HG02763 (cell line): ENCODE results near the gene TRMU.
"Not testable (repeated sequence)": the region's sequence is repeated elsewhere in the genome, so short reads cannot be mapped to it uniquely, and the experiment has no call there.

Experiments used
- ATAC-seq: cut with Tn5 transposase; IDR thresholded peaks from one replicate; pipeline ENCODE4 v1.9.1; 2021; ENCODE audit warnings: mild to moderate bottlenecking, moderate library complexity; ENCODE audit not compliant: unreplicated experiment

TRMU gene

DNA sequence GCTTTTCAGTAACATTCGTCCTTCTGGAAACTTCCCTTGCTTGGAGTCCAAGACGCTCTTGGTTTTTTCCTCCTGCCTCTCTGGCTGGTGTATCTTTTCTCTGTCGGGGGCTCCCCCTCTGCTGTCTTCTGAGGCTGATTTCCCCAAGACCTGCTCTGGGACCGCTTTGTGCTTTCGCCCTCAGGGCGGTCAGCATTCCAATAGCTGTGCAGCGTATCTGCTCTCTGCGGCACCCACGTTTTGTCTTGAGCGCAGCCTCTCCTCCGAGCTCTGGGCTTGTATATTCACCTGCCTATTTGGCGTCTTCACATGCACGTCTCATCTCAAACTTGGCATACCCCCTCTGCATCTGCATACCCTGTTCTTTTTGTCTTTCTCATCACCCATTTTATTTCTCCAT, 36.4 kb upstream of the TRMU start:
- ATAC-seq: no peak

GRCh38 chr22:46300491-46300890, 35.0 kb upstream of the TRMU start:
- ATAC-seq: no peak

GRCh38 chr22:46303347-46303965, 32.1 kb upstream of the TRMU start:
- no peak for ATAC-seq

GRCh38 chr22:46308283-46308988, 27.1 kb upstream of the TRMU start:
- ATAC-seq: no peak

GRCh38 chr22:46309526-46310085, 25.9 kb upstream of the TRMU start:
- ATAC-seq: no peak

- ATAC-seq: no peak
These were observed 23.5 kb upstream of the TRMU start for GRCh38 chr22:46312056-46312455.

DNA sequence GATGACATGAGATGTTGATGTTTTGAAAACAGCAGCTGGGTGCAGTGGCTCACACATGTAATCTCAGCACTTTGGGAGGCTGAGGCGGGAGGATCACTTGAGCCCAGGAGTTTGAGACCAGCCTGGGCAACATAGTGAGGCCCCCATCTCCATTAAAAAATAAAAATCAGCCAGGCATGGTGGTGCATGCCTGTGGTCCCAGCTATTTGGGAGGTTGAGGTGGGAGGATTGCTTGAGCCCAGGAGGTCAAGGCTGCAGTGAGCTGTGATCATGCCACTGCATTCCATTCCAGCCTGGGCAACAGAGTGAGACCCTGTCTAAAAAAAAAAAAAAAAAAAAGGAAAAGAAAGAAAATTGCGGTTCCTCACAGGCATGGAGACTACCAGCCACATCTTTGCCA, 22.7 kb upstream of the TRMU start:
- ATAC-seq: not testable (repeated sequence)

- ATAC-seq: no peak
These were observed 19.5 kb upstream of the TRMU start for GRCh38 chr22:46315976-46316375.

DNA sequence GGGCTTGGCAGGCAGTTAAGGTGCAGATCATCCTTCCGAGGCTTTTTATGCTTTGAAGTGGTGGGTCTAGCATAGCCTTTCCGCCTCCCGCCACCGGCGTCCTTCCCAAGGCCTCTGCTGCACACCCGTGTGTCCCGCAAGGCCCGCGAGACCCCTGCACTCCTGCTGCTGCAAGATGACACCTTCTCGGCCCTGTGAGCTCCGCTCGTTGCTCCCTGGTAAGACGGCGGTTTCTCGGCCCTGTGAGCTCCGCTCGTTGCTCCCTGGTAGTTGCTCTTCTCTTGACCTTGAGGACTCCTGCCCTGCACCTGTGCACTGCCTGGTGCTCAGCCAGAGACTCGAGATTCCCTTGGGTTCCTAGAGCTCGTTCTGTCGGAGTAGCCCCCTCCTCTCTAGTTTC, 17.9 kb upstream of the TRMU start:
- no peak for ATAC-seq

DNA sequence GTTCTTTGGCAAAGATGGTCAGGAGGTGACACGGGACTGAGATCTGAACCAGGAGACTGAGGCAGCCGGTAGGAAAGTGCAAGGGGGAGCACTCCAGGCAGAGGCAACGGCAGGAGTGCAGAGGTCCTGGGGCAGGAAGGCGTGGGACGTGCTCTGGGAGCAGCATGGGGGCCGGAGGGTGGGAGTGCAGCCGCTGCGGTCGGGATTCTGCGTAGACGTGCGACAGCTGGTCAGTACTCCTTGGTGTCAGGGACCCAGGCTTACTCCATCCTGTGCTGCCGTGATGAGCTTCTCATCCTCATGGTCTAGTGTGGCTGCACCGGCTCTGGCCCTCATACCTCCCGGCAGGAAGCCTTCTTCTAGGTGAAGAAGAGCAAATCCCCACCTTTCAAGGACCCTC, 16.9 kb upstream of the TRMU start:
- ATAC-seq: no peak

DNA sequence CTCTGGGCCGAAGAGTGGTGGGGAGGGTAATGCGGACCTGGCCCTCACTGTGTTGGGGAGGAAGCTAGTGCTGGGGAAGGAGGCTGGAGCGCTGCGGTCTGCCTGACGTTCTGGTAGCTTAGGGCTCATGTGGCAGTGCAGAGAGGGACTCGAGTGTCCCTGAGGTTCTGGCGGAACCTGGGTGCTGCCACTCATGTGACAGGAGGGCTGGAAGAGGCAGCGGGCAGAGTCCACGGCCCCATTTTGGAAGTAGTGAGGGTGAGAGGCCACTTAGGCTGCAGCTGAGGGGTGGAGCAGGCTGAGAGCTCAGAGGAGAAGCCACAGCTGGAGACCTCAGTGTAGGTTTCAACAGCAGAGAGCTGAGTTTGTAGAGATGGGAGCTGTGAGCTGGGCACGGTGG, 16.2 kb upstream of the TRMU start:
- no peak for ATAC-seq

- ATAC-seq: no peak
These were observed 15.3 kb upstream of the TRMU start for GRCh38 chr22:46320166-46320710.

DNA sequence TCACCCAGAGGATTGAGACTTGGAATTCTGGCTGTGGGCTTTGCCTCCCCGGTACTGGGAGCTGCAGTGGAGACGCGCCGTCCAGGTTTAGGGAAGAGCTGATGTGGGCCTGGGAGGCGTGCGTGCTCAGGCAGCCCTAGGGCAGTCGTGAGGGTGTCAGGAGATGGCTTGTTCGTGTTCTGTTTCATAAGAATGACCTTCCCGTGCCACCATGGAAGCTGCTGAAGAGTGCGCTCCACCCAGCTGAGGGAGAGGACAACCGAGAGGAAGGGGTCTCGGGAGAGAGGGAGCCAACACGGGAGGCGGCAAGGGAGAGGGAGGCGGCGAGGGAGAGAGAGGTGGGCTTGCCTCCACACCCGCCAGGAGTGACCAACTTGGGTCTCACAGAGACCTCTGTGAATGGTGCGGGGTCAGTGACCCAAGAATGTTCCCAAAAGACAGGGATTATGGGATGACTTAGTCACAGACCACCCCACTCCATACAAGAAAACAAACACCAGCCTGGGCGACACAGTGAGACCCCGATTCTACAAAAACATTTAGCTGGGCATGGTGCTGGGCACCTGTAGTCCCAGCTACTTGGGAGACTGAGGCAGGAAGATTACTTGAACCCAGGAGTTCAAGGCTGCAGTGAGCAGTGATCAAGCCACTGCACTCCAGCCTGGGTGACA, 14.7 kb upstream of the TRMU start:
- ATAC-seq: no peak

DNA sequence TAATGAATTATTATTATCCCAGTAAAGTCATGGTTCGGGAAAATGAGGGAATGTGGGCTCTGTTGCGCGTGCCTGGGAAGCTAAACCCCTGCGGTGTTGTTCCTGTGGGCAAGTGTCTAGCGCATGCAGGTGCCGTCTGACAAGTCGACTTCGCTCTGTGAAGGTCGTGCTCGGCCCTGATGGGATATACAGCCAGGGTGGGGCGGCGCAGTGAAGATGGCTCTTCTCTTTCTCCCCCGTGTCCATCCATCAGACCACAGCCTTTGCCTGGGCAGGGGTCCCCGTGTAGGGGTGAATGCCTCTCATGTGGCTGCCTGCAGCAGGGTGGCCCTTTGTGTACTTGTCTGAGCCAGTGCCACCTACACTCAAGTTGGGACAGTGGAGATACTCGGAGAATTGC, 12.8 kb upstream of the TRMU start:
- ATAC-seq: no peak

DNA sequence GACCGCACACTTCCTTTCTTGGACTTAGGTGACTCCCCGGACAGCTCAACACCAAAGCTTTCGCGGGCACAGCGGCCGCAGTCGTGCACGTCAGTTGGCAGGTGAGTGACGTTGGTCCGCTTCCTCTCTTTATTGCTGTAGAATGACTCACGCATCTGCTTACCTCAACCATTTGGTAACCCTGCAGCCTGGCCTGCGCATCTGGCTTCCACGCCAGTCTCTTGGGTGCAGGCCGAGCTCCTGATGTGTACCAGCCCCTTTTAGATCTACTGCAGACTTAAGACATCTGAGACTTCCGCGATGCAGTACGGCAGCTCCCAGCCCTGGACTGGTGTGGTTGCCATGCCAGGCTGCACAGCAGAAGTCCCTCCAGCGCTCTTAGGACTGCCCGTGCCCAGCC, 12.4 kb upstream of the TRMU start:
- ATAC-seq: no peak

DNA sequence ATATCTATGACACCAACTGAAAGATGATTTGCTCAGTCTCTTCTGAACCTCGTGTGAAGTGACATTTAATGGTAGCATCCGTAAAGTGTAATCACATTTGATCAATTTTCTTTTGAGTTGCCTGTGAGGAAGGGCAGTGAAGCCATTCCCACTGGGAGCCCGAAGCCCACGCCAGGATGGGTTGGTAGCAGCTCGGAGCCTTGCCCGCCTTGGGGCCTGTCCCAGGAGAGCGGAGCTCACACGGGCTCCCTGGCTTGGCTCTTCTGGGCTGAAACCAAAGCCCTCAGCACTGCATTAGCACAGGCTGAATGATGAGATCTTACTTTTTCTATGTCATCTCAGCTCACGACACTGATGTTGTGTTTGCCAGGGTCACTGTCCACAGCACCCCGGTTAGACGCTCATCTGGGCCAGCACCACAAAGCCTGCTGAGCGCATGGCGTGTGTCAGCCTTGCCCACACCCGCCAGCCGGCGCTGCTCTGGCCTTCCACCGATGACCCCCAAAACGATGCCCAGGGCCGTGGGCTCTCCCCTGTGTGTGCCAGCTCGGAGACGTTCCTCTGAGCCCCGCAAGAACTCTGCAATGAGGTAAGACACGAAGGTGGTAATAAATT, 9.3 kb upstream of the TRMU start:
- ATAC-seq: no peak

- ATAC-seq: no peak
These were observed 7.6 kb upstream of the TRMU start for GRCh38 chr22:46327691-46328465.

DNA sequence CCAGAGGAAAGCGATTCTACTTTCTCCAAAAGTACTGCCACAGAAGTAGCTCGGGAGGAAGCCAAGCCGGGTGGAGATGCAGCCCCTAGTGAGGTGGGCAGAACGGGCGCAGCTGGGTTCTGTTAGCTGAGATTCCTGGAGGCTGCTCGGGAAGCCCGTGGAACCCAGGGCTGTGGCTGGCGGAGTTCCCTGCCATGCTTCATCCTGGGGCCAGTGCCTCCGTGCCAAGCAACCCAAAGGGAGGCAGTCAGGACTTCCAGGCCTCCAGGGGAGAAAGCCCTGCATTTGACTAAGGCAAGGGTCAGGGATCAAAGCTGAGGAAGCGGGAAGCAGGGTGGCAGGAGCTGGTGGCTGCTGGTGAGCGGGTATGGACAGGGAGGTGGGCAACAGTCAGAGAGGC, 6.7 kb upstream of the TRMU start:
- no peak for ATAC-seq

DNA sequence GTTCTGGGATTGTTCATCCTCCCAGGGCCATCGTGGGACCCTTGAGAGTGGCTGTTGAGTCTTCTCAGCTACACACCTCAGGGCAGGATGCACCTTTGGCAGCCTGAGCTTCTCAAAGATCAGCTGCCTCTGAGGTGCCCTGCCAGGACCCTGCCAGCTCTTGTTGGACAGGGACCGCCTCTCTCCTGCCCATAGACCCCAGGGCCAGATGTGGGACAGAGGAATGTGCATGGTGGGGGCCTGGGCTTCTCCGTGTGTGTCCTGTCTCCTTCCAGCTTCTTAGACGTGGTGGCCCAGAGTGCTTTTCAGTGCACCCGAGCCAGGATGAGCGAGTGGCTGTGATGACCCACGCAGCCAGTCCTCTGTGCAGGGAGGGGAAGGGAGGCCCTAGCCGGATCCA, 5.9 kb upstream of the TRMU start:
- no peak for ATAC-seq

GRCh38 chr22:46330426-46330825, 5.1 kb upstream of the TRMU start:
- ATAC-seq: no peak

DNA sequence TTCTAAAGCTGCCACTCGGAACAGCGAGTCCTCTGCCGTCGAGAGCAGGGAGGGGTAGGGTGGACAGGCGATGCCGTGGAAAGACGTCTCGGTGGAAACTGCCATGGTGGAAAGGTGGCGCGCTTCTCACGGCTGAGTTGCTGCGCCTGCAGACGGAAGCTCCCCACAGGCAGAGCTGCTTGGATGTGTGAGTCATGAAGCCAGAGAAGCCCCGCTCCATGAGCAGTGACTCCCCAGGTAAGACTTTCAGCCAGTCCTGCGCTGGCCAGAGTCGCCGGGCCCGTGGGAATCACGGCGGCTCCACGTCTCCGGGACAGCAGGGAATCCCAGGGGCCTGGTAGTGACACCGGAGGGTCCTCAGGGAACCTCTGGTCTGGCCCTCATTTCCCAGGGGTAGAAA, 4.0 kb upstream of the TRMU start:
- ATAC-seq: no peak
